ENCODE measurements around the gene SPATA3. TPM values are rescaled to one million over a fixed set of nuclear protein-coding genes. Genes with fewer than 3 reads are reported as not detected.

The SPATA3 gene
- total and polyA plus RNA-seq, 2 of the 13 experiments (the other 11 are each of a cell fraction or from before 2014, with no cell fraction given) = not detected

GRCh38 chr2:231037731-231038482 lies 42.0 kb downstream of the SPATA3 start (continued):
- no peak for TF ChIP-seq ZNF639 (CRISPR knock-in tag; conservative IDR thresholded peaks at IDR 0.05)
- no peak for TF ChIP-seq SMARCC2 (IDR thresholded peaks at IDR 0.05)
- TF ChIP-seq ZNF891 (CRISPR knock-in tag; IDR thresholded peaks at IDR 0.05) = no peak
- TF ChIP-seq HMGXB3 (CRISPR knock-in tag; IDR thresholded peaks at IDR 0.05; ENCODE audit: borderline replicate concordance) = no peak
- TF ChIP-seq ZBTB43 (CRISPR knock-in tag; conservative IDR thresholded peaks at IDR 0.05) = no peak
- TF ChIP-seq PBX2 (CRISPR knock-in tag; IDR thresholded peaks at IDR 0.05) = no peak
- TF ChIP-seq CCAR2 (optimal IDR thresholded peaks at IDR 0.05; ENCODE audit: low read depth, low read length) = no peak
- no peak for TF ChIP-seq ZNF124 (CRISPR knock-in tag; IDR thresholded peaks at IDR 0.05)
- TF ChIP-seq ZFP41 (CRISPR knock-in tag; IDR thresholded peaks at IDR 0.05; ENCODE audit: borderline replicate concordance) = no peak
- TF ChIP-seq CENPX (CRISPR knock-in tag; IDR thresholded peaks at IDR 0.05) = no peak
- TF ChIP-seq ZNF460 (CRISPR knock-in tag; IDR thresholded peaks at IDR 0.05; ENCODE audit: borderline replicate concordance) = no peak
- no peak for TF ChIP-seq ZNF451 (CRISPR knock-in tag; IDR thresholded peaks at IDR 0.05)
- no peak for TF ChIP-seq KDM1A (CRISPR knock-in tag; IDR thresholded peaks at IDR 0.05)
- TF ChIP-seq ZNF574 (CRISPR knock-in tag; IDR thresholded peaks at IDR 0.05) = no peak; the same call in 1 of the 2 replicates
- TF ChIP-seq CAMTA2 (CRISPR knock-in tag; IDR thresholded peaks at IDR 0.05; ENCODE audit: borderline replicate concordance) = no peak
- TF ChIP-seq SUZ12 (IDR thresholded peaks at IDR 0.05; ENCODE audit: low read depth, low read length) = no peak
- no peak for TF ChIP-seq GATAD1 (CRISPR knock-in tag; IDR thresholded peaks at IDR 0.05)
- TF ChIP-seq ZNF672 (CRISPR knock-in tag; IDR thresholded peaks at IDR 0.05) = no peak
- TF ChIP-seq HOXA9 (CRISPR knock-in tag; IDR thresholded peaks at IDR 0.05; ENCODE audit: borderline replicate concordance) = no peak
